NCI-H82 (cell line): Measurements from ENCODE around the gene BCL2.
"Not testable (repeated sequence)": the region's sequence is repeated elsewhere in the genome, so short reads cannot be mapped to it uniquely, and the experiment has no call there.

ENCODE experiments used
- DNase-seq: peaks from one replicate; lab custom pipeline; 2025; lab: John Stamatoyannopoulos, UW

Gene BCL2

DNA sequence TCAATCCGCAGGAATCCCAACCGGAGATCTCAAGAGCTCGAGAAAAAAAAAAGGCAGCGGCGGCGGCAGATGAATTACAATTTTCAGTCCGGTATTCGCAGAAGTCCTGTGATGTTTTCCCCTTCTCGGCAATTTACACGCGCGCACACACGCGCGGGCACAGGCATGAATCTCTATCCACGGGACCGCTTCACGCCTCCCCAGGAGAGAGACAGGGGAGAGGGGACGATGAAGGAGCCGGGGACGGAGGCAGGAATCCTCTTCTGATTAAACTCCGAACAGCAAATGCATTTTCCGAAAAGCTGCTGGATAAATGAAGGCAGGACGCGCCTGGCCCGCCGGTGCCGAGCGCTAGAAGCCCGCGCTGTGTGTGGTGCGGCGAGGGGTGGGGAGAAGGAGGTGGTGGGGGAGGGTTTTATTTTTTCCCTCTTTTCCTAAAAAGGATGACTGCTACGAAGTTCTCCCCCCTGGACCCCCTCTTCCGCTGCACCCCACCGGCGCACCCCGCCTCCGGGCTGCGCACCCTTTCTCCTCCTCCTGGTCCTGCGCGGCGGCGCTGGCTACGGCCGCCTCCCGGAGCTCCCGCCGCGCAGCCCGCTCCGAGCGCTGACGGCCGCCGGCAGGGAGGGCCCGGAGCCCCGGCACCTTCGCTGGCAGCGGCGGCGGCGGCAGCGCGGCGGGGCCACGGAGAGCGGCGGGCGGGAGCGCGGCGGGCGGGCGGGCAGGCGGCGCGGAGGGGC, at the start of gene BCL2:
Gene BCL2 (minus strand): TSS at position 387 of the 740 bp plus-strand sequence.
- DNase-seq, result peak; percentile 50

DNA sequence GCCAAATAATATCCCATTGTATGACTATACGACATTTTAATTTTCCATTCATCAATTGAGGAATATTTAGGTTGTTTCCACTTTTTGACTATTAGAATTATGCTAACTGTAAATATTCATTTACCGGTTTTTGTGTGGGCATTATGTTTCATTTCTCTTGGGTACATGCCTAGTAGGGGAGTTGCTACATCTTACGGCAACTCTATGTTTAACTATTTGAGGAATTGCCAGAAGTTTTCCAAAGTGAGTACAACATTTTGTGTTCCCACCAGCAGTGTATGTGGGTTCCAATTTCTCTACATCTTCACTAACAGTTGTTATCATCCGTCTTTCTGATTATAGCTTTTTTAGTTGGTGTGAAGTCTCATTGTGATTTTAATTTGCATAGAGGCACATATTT, 49.0 kb upstream of the BCL2 start:
- DNase-seq, result no peak

DNA sequence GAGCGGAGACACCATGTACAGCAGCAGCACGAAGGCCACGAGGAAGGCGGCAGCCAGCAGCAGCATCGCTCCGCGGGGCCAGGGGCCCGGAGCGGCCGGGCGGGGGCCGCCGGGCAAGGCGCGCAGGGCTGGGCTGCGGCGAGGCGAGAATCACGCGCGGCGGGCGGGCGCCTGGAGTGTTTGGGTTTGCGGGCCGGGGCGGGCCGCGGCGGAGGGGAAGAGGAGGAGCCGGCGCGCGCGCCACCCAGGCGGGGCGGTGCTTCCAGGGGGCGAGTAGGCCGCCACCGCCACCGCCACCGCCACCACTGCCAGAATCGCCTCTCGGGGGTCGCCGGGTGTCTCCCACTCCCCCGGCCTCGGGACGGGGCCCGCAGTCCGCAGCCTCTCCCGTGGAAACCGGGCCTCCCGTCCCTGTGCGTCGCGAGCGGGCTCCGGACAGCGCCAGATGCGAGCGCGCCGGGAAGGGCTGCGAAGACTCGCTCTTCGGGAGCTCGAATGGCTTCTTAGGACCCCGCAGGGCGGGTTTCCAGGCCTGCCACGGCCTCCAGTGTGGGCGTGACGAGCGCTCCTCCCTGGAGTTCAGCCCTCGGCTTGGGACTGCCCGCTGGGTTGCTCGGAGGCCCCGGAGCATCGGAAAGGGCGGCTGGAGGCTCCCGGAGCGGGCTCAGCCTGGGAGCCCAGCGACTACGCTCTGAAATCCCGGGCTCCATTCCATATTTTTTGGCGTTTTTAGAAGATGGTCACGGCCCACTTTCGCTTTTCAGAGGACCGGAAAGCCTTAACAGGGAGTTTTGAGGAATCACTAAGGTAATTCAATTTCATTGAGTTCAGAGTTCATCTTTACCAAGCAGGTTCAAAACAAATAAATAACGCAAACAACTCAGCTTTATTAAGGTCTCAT, 47.7 kb upstream of the BCL2 start, which contains the start of gene KDSR:
Gene KDSR (minus strand): TSS at position 154 of the 901 bp plus-strand sequence. CDS start 88 bp downstream, at position 66.
- DNase-seq, result peak; percentile 98

DNA sequence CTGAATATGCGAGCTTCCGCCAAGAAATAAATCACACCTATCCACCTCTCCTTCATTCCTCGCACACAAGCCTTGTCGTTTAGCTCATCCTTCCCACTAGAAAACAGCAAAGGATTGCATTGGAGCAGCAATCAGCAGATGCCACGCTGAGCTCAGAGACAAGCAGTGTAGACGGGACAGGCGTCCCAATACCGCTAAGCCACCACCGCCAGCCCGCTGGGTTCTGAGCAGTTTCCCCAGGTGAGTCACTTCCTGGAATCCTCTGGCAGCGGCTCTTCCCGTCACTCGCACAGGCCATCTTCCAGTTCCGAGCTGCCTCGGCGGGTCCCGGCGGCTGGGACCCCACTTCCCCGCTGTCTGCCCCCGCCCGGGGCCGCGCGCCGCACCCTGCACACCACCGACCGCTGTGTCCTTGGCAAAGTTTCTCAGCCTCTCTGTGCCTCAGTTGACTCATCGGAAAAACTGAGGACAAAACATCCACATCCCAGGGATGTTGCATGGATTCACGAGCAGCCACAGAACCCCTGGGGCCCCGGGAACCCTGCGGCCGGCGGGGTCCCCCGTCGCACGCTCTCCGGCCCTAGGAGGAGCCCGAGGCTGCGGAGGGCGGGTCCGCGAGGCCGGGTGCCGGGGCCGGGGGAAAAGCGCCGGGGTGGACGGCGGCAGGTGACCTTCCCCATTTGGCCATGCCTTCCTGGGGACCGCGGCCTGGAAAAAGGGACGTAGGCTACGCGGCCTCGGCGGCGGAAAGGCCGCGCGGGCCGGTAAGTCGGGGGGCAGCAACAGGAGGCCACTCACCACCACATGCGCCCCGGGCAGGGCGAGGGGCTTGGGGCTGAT, 46.9 kb upstream of the BCL2 start:
- DNase-seq, result peak; percentile 49

DNA sequence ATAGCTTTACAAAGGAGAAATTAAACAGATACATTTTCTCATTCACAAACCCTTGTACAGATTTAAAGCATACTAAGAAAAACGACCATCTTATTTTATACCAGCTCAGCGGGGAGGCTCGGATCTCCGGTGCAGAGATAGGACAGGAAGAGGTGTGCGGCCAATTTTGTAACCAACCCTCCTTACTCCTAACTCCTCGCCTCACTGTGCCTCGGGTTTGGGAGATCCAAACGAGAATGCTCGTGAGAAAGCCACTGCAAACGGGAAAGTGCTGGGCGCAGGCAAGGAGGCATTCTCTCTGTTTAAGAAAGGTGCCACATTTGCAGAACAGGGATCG, 46.3 kb upstream of the BCL2 start:
- peak; percentile 48 for DNase-seq

DNA sequence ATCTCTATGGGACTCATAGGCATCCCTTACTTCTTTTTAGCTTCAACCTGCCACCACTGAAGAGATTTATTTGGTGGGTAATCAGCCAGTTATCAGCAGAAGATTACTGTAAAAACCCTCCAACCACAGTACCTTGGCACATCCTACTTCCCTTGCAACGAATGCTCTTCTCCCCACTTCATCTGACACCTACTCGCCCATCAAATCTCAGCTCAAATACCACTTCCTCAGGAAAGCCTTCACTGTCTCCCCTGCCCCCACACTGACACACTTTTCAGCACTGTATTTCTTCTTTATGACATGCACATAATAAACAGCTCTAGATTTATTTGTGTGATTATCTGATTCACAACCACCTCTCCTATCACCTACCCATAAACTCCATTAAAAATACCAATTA, 44.4 kb upstream of the BCL2 start:
- DNase-seq, result no peak

DNA sequence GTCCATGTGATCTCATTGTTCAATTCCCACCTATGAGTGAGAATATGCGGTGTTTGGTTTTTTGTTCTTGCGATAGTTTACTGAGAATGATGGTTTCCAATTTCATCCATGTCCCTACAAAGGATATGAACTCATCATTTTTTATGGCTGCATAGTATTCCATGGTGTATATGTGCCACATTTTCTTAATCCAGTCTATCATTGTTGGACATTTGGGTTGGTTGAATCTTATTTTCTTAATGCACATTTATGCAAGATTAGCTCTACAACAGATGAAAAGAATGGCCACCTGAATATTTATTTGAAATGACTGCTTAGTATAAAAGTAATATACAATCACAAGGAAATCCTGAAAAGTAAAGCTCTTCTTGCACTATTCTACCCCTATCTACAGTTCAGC, 43.9 kb upstream of the BCL2 start:
- not testable (repeated sequence) for DNase-seq

DNA sequence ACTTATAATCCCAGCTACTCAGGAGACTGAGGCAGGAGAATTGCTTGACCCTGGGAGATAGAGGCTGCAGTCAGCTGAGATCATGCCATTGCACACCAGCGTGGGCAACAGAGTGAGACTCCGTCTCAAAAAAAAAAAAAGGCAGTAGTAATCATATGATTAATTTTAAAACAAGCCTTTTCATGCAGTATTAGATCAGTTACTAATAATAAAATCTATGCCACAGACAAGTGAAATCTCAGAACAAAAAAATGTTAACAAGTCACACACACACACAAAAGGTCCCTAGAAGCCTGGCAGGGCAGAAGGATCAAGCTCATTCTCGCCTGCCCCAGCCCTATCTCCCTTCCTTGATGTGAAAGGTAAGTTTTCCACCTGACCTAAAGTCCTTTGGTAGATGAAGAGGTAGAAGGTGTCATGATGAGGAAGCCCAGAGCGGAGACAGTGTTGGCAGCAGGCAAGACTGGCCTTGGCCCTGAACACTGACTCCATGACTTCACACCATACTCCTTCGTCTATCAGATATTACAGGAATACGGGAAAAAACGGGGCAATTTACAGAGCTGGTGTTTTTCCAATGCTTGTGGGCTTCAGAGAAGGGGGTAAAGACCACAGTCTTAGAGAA, 36.8 kb upstream of the BCL2 start:
- no peak for DNase-seq

DNA sequence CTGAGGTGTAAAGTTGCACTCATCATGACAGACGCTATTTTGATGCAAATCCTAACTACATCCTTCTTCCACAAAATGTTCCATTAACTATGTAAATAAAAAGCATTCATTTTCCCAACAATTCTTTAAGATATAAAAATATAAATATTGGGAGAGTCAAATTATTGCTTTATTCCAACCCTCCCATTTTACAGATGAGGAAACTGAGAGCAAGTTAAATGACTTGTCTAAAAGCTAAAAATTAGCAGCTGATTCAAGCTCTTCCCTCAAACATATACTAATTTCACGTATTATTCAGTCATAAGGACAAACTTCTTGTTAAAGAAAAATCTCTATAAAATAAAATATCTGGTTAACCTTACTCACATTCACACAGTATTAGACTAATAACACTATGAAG, 30.7 kb upstream of the BCL2 start:
- DNase-seq, result no peak

DNA sequence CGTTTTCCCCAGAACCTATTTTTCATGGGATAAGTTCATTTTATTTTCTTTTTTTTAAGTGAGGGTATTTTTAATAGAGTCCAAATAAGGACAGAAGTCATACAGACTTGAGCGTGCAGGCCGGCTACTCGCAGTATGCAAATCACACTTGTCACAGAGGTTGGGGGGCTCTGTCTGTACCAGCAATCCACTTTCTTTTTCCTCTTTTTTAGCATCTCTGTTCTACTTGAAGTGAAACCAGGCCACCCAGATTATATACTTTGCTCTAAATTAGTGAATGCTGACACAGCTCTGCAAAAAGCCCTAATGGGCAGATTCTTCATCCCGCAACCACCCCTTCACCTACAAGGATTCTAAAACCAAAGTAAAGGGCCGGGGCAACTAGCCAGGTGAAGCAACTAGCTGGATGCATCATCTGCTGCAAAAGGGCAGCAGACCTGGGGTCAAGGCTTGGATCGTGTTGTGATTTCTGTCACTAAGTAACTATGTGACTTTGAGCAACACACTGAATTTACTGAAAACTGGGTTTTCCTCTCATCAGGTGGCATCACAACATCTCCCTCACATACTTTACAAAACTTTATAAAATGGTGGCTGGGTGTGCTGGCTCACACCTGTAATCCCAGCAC, 29.1 kb upstream of the BCL2 start:
- DNase-seq, result no peak

DNA sequence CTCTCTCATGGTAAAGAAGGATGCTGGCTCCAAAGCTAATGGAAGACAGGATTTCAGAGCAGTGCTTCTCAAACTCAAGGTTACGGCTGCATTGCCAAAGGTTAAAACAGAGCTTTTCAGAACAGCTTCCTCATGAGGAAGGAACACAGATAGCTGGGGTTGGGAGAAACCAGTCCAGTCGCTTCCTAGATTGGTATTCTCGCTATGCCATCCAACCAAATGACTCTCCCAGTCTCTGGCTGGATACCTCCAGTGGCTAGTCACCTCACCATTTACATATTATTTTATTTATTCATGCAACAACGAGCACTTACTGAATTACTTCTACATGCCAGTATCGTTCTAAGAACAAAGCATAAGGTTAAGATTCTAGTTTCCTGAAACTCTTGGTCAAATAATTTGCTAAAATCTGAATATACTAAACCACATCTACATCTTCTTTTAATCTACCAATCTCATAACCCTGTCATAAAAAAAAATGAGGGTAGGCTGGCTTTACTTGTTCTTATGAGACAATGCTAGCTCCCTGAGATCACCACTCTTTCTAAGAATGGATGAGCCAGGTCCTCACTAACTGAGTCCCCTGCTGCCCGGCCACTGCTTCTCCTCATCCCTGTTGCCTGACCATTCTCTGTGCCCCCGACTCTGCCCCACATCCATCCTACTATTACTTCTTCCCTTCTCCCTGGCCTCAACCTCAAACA, 27.1 kb upstream of the BCL2 start:
- DNase-seq, result no peak

DNA sequence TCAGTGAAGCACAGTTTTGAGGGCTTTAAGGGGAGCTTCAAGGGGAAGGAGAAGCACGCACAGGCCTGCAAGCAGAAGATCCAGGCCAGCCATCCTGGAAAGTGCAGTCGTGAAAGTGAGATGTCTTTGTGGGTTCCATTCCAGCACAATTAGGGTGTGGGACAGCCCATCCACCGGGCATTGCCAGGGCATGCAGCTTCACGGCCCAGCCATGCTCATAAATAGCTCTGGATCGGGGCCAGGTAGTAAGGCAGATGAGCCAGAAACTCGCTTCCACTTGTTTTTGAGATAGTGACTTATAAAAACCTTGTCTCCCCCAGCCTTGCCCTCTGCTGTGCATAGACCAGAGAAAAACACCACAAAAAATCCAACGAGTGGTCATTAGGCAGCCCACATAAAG, 26.5 kb upstream of the BCL2 start:
- DNase-seq, result no peak

DNA sequence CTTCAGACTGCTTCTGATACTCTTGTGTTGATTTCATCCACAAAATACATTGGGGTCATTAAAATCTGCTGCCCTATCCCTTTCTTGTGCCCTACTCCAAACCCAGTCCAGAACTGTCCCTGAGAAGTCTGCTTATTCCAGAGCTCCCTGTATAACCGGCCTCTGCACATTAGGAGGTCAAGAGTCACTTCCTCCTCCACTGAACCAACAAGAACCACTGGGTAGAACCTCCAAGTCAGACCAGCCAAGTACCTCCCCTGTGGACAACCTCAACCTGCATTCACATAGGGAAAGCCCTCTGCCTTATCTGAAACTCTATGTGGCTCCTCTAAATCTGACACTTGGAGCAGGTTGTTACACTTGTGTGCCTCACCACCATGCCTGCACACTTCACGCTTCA, 25.3 kb upstream of the BCL2 start:
- DNase-seq, result no peak

DNA sequence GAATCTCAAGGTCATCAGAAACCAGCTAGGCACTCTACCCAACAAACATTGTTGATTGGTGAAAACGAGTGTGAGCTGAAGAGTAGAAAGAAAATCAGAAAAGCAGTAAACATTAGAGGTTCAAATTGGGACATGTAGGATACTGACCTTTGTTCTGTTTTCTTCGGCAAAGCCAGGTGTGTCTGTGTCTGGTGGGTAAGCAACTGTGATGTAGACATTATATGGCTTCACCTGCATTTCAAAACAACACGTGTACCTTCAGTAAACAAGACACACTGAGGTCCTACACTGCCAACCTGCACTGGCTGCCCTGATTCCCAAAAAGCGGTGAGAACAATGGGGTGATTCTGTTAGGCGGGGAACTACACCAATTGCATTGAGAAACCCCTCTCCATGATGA, 24.7 kb upstream of the BCL2 start:
- no peak for DNase-seq

DNA sequence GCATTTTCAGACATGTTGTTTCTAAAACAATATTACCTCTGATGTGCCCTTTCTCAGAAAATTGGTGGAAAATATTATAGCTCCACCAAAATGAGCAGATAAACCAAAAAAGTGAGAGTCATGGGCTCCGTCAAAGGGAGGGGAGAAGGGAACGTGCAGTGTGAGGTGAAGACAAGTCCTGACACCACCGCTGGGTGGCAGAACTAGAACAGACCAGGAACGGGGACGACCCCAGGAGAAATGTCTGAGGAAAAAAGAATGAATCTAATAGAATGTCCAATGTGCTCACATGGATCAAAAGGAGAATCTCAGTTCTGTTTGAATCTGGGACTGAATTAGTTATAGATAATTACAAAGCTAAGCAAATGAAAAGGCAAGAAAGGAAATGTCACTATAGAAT, 22.6 kb upstream of the BCL2 start:
- DNase-seq, result no peak

DNA sequence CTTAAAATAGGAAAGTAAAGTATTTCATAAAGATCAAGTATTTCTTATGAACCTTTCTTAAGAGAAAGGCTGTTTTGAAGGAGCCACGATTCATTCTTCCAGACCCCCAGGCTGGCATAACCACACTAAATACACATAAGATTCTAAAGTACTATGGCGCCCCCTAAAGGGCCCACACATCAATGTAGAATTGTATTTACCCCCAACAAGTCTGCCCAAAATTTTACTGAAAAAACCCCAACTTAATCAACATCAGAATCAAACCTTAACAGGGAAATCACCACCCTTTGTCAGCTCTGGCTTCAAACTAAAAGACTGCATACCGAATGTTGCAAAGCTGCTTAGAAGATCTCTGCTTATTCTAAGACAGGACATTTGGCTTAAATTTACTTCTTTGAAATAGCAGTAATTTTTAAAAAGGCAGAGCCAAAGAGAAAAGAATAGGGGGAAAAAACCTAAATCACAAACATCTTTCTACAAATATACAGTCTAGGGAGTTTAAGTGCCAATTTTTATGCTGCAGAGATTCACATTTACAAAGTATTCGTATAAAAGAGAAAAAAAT, 20.4 kb upstream of the BCL2 start:
- peak; percentile 69 for DNase-seq

DNA sequence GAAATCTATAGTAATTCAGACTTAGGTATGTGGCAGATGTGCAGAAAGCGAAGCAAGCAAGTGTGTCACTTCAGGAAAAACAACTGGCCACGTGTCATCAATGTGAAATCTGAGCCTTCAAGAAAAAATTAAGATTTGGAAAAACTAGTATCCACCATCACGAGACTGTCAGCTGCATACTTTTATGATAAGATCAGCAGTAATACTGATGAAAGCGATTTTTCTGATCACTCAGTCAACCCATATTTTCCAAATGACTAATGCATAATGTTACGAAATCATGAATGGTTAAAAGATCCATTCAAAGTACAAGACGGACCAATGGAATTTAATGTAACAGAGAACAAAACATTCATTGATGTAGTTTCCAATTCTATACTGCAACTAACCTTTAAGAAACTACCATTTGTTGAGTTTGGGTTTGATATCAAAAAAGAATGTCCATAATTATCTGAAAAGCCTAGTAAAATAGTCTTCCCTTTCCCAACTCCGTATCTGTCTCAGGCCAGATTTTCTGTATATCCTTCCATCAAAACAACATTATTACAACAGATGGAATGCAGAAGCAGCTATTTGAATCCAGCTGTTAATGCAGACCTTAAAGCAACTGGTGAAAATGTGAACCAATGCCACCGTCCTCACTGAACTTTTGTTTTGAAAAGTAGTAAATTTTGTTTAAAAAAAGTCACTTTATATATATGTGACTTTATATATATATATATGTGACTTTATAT, 17.0 kb upstream of the BCL2 start:
- DNase-seq, result no peak

DNA sequence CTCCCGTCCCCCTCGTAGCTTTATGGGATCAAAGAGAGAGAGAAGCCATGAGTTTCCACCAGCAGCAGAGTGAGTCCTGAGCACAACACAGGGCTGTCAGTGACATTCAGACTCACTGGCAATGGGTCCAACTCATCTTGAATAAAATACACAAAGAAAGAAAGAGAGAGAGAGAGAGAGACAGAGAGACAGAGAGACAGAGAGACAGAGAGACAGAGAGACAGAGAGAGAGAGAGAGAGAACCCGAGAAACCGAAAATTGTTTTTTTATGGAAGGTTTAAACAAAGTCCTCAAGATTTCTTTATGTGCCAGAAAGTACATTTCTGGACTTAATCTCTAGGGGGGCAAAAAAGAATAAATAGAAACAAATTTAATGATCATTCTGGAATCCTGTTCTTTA, 11.5 kb upstream of the BCL2 start:
- no peak for DNase-seq

DNA sequence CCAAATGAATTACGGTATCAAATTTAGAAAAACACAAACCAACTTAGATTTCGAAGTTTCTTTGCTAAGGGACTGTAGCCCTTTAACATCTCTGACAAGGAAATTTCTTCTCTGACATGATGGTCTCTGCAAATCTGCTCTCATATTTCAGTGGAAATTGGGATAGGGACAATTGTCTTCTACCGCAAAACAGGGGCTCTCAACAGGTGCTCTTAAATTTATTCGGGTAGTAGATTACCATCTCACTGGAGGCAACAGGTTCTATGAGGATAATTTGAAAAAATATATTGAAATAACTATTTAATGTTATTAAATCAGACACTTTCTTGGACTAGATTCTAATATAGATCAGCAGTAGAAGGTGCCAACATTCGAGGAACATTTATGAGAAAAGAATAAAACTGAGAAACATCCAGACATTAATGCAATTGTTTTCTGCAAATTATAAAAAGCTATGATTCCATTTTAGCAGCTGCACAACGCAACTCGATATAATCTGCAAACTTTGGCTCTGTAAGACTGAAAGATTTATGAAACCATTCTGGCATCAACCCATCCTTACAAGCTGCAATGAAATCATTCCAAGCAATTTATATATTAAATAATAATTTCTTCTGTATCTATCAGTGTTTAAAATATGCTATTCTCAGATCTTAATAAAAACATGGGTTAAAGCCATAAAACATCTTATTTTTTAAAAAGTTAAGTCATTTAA, 10.0 kb upstream of the BCL2 start:
- DNase-seq, result no peak
